HG02571 (cell line): ENCODE results near the gene KMT2A.
A peak's percentile ranks its signal among the peaks of the same experiment; 100 is the strongest.
"Not testable (repeated sequence)": the region's sequence is repeated elsewhere in the genome, so short reads cannot be mapped to it uniquely, and the experiment has no call there.

Experiments
- ATAC-seq: cut with Tn5 transposase; IDR thresholded peaks from one replicate; pipeline ENCODE4 v1.9.1; 2021; ENCODE audit warnings: mild to moderate bottlenecking, moderate library complexity; ENCODE audit not compliant: unreplicated experiment

KMT2A gene

GRCh38 chr11:118434553-118435289, 1.6 kb upstream of the KMT2A start:
- no peak for ATAC-seq

DNA sequence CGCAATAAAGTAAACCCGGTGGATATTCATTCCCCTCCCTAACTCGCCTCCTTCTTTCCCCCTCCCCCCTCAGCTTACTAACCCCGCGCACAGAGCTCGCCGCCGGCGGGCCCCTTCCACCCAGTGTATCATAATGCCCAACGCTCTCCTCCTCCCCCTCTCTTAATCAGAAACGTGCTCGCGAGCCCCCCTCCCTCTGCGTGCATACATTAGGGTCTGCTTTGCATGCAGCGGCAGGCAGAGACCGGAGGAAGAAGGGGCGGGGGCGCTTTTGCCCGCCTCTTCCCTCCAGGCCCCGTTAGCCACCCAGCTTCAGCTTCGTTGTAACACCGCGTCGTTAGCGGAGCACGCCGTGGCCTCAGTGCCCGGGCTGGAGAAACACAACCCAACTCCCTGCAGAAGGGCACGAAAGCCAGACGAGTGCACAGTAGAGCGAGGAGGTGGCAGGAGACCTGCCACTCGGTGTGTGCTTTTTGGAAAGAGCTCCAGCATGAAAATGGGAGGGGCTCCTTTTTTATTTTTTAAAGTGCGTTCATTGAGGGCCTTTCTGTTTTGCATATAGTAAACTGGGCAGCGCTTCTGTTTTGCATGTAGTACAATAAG, 901 bp upstream of the KMT2A start:
- ATAC-seq, result peak; percentile 29

- no peak for ATAC-seq
These were observed 431 bp downstream of the KMT2A start for GRCh38 chr11:118436639-118437207.

GRCh38 chr11:118437208-118438125, 1.2 kb downstream of the KMT2A start:
- ATAC-seq, result no peak

GRCh38 chr11:118438314-118438931, 2.1 kb downstream of the KMT2A start:
- no peak for ATAC-seq

DNA sequence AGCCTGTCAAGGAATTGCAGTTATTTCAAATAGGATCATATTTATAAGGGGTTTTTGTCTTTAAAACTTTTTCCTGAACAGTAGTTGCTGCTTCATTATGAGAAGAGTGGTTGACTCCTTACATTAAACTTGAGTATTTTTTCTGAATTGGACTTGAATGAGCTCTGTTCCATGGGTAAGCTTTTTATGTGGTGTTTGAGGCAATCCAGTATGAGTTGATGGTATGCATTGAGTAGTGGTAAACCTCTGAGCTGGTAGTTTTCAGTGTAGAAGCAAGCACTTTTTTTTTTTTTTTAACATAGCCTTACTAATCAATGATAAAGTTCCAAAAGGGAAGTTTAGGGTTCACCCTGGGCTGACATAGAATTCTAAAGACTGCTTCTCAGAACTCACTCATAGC, 3.4 kb downstream of the KMT2A start:
- ATAC-seq, result no peak

DNA sequence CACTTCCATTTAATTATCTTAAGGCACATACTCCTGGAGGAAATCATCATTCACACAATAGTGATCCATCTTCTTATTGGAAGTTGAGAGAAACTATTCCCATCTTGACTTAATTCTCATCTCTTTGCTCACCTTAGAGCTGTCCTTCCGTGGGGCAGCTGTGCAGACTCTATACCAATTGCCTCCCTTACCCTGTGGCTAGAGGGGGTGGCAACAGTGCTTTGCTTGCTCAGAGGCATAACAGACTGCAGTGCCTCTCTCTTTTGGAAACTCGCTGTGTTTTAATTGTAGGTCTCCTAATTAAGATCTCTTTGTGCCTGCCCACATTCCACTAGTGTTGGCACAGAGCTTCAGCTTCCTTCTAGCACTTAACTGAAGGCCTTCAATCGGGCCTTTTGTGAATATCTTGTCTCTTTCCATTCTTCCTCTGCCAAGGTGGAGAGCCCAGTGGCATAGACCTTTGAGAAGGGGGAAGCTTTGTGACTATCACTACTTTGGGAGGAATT, 5.5 kb downstream of the KMT2A start:
- ATAC-seq, result no peak

DNA sequence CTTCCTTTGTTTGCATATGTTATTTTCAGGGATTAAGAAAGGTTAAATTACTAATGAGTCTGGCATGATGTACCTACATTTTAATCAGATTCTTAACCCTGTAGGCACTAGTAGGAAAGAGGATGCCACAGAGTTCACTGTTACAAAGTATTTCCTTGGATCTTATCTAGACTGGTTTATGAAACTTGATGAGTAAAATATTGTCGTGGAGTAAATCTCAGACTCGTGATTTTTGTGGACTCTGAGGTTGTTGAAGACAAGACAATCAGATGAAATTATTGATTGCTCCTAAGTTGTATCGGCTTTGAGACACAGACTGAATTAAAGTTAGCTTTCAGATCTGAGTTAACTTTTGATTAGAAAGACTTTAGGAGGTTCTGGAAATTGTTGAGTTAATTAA, 6.0 kb downstream of the KMT2A start:
- ATAC-seq, result no peak

DNA sequence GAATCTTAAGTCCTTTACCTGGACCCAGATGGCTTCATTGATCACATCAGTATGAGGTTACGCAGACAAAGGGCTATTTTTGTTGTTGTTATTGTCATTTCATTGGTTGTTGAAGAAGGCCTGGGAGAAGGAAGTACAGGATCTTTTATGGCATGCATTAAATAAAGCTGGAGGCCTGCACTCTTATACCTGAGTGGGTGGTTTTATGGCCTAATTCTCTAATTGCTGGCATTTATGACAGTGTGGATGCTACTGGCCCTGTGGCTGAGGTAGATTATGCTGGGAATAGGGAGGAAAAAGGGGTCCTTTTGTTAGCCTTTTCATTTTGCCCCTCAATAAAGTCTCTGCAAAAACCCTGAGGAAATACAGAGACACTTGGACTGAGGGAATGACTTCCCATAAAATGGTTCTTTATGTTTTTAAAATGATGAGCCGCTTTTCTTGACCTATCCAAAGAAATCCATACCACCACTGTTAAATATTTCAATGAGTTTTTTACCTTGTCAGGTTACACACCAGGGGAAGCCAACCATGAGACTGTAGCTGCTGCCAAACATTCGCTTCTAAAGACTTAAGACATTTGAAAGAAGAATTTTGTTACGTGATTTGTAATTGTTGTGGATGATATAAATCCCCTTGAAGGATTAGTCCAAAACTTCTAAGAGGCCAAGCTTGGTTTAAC, 6.8 kb downstream of the KMT2A start:
- no peak for ATAC-seq

DNA sequence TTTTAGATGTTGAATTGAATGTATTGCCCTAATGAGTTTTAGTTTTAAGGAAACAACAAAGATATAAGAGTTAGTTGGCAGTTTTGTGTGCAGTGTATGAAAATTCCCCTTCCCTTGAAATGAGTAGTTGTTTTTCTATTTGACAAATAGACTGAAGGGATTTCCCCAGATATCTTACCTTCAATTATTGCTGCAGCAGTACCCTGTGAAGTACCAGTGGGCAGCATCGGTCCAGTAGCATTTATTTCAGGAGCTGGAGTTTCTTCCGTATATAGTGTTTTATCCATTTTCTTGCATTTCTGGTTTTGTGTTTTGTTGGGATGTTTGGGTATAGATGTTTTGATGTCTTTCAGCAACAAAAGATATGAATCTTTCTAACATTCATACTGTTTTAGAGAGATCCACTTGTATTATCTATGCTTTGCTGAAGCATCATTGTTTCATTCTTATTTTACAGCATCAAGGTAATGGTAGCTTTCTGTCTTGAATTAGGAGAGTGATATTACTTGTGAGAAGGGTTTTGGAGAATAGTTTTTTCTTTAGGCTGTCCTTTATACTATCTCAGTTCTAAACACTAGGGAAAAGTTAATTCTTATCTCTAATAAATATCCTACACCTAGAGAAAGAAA, 7.4 kb downstream of the KMT2A start:
- no peak for ATAC-seq

DNA sequence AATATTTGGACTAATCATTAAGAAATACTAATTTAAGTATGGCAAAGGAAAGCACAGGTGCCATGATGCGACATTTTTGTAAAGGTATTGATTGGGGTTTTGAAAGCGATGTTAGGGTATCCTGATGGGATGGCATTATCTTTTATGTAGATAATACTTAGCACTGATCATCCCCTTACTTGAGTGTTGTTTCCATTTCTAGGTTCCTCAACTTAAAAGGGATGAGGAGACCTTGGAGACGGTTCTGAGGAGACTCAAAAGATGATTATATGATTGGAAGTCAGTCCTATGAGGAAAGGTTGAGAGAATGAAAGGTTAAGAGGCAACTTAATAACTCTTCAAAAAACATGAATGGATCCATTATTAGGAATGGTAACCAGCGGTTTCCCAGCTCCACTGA, 11.1 kb downstream of the KMT2A start:
- ATAC-seq, result no peak

GRCh38 chr11:118448294-118448693, 12.0 kb downstream of the KMT2A start:
- peak; percentile 86 for ATAC-seq

GRCh38 chr11:118449316-118449918, 13.1 kb downstream of the KMT2A start:
- no peak for ATAC-seq

DNA sequence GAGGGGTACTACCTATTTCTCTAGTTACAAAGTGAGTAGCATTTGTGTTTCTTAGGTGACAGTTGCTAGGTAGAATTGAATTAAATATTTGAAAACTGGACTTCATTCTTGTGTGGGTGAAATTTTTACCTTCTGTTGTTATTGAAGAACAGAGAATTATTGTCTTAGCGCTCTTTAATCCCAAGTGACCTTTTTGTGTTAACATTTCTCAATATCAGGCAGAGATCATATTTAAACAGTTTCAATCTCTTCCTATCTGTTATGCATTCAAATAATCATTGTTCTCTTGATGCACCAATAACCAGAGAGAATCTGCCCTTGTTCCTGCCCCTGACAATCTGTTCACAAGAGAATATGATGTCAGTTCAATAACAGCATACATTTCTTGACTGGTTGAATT, 14.2 kb downstream of the KMT2A start:
- no peak for ATAC-seq

DNA sequence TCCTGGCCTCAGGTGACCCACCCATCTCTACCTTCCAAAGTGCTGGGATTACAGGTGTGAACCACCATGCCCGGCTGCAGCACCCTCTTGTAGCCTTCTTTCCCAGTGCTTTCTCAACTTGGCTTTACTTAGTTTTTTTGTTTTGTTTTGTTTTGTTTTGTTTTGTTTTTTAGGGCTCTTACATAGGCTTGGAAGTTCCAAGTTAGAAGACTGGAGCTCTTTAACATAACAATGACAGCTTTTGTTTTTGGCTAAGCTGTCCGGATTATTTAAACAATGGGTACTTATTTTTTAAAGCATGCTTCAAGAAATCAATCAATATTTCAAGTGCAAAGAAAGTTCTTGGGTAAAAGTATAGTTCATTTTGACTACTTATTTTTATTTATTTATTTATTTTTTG, 25.9 kb downstream of the KMT2A start:
- no peak for ATAC-seq

DNA sequence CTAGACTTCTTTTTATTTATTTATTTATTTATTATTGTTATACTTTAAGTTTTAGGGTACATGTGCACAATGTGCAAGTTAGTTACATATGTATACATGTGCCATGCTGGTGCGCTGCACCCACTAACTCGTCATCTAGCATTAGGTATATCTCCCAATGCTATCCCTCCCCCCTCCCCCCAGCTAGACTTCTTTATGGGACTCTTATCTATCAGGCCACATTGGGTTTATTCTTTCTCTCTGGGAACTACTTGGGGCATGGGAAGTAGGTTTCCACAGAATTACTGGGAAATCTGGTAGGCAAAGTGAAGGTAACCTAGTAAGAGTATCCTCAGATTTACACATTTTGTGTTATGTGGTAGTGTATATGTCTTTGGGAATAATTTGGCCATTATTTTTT, 32.7 kb downstream of the KMT2A start:
- ATAC-seq, result not testable (repeated sequence)

- no peak for ATAC-seq
These were observed 34.7 kb downstream of the KMT2A start for GRCh38 chr11:118471030-118471429.

DNA sequence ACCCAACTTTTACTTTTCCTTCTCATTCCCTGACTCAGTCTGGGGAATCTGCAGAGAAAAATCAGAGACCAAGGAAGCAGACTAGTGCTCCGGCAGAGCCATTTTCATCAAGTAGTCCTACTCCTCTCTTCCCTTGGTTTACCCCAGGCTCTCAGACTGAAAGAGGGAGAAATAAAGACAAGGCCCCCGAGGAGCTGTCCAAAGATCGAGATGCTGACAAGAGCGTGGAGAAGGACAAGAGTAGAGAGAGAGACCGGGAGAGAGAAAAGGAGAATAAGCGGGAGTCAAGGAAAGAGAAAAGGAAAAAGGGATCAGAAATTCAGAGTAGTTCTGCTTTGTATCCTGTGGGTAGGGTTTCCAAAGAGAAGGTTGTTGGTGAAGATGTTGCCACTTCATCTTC, 37.2 kb downstream of the KMT2A start:
- ATAC-seq, result no peak

DNA sequence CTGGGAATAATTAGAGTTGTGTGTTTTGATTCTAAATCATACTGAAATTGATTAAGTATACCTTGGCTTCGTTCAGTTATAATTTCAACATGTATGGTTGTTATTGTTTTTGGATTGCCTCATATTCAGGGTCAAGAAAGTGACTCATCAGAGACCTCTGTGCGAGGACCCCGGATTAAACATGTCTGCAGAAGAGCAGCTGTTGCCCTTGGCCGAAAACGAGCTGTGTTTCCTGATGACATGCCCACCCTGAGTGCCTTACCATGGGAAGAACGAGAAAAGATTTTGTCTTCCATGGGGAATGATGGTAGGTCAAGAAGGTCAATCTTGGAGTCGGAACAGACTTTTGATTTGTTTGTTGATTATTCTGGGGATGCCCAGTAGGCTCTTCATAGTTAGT, 40.4 kb downstream of the KMT2A start:
- ATAC-seq, result no peak
